ENCODE data around the gene PCDHGA8.
"Not testable (repeated sequence)": the region's sequence is repeated elsewhere in the genome, so short reads cannot be mapped to it uniquely, and the experiment has no call there.

The PCDHGA8 gene

DNA sequence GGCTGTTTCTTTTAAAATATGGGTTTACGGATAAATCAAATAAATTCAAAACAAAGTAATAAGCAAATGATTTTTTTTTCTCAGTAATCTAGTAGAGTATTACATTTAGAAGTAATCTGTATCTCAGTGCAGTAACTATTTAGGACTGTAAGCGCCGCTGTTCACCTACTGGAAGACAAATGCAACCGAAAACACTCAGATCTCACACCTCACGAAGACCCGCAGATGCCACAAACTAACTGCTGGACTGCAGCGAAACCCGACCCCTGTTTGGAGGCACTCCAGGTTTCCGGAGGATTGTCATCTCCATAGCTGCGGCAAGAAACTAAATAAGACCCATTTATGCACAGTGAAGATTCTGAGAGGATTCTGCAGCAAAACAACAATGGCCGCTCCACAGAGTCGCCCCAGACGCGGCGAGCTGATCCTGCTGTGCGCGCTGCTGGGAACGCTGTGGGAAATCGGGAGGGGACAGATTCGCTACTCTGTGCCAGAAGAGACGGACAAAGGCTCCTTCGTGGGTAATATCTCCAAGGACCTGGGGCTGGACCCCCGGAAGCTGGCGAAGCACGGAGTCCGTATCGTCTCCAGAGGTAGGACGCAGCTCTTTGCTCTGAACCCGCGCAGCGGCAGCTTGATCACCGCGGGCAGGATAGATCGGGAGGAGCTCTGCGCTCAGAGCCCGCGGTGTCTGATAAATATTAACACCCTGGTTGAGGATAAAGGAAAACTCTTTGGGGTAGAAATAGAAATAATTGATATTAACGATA lies at the start of gene PCDHGA8:
Gene PCDHGA8, plus strand, starts transcription at position 205 of the 770 bp plus-strand sequence. Its CDS starts 181 bp downstream, at position 386.
- TF ChIP-seq ZNF274 (IDR thresholded peaks at IDR 0.05; ENCODE audit: low read depth, low read length): no peak
- no peak within 1 kb of the TSS; the same call in 1 of the 2 replicates for H3K4me3 ChIP-seq (ENCODE audit: low read length)

GRCh38 chr5:141342773-141343172 lies 49.7 kb upstream of the PCDHGA8 start:
- no peak for TF ChIP-seq ZNF274 (IDR thresholded peaks at IDR 0.05; ENCODE audit: low read depth, low read length)
- no peak overlapping the region for H3K4me3 ChIP-seq (ENCODE audit: low read length)

- TF ChIP-seq ZNF274 (IDR thresholded peaks at IDR 0.05; ENCODE audit: low read depth, low read length): no peak
- peak within 1 kb of the TSS; percentile 64 for H3K4me3 ChIP-seq (ENCODE audit: low read length)
Observed at GRCh38 chr5:141343242-141343952, 49.0 kb upstream of the PCDHGA8 start, which contains the start of gene PCDHGA3. Gene PCDHGA3, plus strand, starts transcription at chr5:141343829. Its CDS starts 205 bp downstream, at chr5:141344034.

GRCh38 chr5:141343953-141344463 lies 48.4 kb upstream of the PCDHGA8 start:
- H3K4me3 ChIP-seq (ENCODE audit: low read length): peak overlapping the region; percentile 64
- no peak for TF ChIP-seq ZNF274 (IDR thresholded peaks at IDR 0.05; ENCODE audit: low read depth, low read length)

DNA sequence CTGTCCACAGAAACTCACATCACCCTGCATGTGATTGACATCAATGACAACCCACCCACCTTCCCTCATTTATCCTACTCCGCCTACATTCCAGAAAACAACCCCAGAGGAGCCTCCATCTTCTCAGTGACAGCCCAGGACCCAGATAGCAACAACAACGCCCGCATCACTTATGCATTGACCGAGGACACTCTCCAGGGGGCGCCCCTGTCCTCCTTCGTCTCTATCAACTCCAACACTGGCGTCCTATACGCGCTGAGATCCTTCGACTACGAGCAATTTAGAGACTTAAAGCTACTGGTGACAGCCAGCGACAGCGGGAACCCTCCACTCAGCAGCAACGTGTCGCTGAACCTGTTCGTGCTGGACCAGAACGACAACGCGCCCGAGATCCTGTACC lies 47.1 kb upstream of the PCDHGA8 start:
- no peak overlapping the region for H3K4me3 ChIP-seq (ENCODE audit: low read length)
- no peak for TF ChIP-seq ZNF274 (IDR thresholded peaks at IDR 0.05; ENCODE audit: low read depth, low read length)

- not testable (repeated sequence) for H3K4me3 ChIP-seq (ENCODE audit: low read length)
Observed at GRCh38 chr5:141346017-141346416, 46.4 kb upstream of the PCDHGA8 start.

GRCh38 chr5:141349917-141350619 lies 42.4 kb upstream of the PCDHGA8 start, which contains the start of gene PCDHGB1:
Gene PCDHGB1, plus strand, starts transcription at chr5:141350099. Its CDS starts 162 bp downstream, at chr5:141350261.
- peak within 1 kb of the TSS; percentile 36 for H3K4me3 ChIP-seq (ENCODE audit: low read length)
- TF ChIP-seq ZNF274 (IDR thresholded peaks at IDR 0.05; ENCODE audit: low read depth, low read length): no peak

- no peak overlapping the region for H3K4me3 ChIP-seq (ENCODE audit: low read length)
- no peak for TF ChIP-seq ZNF274 (IDR thresholded peaks at IDR 0.05; ENCODE audit: low read depth, low read length)
Observed at GRCh38 chr5:141351591-141351990, 40.8 kb upstream of the PCDHGA8 start.

- no peak for TF ChIP-seq ZNF274 (IDR thresholded peaks at IDR 0.05; ENCODE audit: low read depth, low read length)
Observed at GRCh38 chr5:141354900-141355469, 37.4 kb upstream of the PCDHGA8 start, which contains the start of gene PCDHGA4. Gene PCDHGA4, plus strand, starts transcription at chr5:141355021. Its CDS starts 87 bp downstream, at chr5:141355108.

GRCh38 chr5:141355641-141356040 lies 36.8 kb upstream of the PCDHGA8 start:
- H3K4me3 ChIP-seq (ENCODE audit: low read length): no peak overlapping the region
- no peak for TF ChIP-seq ZNF274 (IDR thresholded peaks at IDR 0.05; ENCODE audit: low read depth, low read length)

More at GRCh38 chr5:141354900-141355469, 37.4 kb upstream of the PCDHGA8 start, which contains the start of gene PCDHGA4:
- H3K4me3 ChIP-seq (ENCODE audit: low read length): peak within 1 kb of the TSS; percentile 35; the same call in 1 of the 2 replicates

DNA sequence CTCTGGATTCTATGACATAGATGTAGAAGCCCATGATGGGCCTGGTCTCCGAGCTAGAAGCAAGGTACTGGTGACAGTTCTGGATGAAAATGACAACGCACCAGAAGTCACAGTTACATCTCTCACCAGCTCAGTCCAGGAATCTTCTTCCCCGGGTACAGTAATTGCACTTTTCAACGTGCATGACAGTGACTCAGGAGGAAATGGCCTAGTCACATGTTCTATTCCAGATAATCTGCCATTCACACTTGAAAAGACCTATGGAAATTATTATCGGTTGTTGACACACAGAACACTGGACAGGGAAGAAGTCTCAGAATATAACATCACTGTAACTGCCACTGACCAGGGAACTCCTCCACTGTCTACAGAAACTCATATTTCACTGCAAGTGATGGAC lies 36.3 kb upstream of the PCDHGA8 start:
- TF ChIP-seq ZNF274 (IDR thresholded peaks at IDR 0.05; ENCODE audit: low read depth, low read length): no peak

GRCh38 chr5:141356950-141357349 lies 35.5 kb upstream of the PCDHGA8 start:
- no peak overlapping the region for H3K4me3 ChIP-seq (ENCODE audit: low read length)
- no peak for TF ChIP-seq ZNF274 (IDR thresholded peaks at IDR 0.05; ENCODE audit: low read depth, low read length)

More for the DNA sequence above, 36.3 kb upstream of the PCDHGA8 start:
- H3K4me3 ChIP-seq (ENCODE audit: low read length): no peak overlapping the region

DNA sequence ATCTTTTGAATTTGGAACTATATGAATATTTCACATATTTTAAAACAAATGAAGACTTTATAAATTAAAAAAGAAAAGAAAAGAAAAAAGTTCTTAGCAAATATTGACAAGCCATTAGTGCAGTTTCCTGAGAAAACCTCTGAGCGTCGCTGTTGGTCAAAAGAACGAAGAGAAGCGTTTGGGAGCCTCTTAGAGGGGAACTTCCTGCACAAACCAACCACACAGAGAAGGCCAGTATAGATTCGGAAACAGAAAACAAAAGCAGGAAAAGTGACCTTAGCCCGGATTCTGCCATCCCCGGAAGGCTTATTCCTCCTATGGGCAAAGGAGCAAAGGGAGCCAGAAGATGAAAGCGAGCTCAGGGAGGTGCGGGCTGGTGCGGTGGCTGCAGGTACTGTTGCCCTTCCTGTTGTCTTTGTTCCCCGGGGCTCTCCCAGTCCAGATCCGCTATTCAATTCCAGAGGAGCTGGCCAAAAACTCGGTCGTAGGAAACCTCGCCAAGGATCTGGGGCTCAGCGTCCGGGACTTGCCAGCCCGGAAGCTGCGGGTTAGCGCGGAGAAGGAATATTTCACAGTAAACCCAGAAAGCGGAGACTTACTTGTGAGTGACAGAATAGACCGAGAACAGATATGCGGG lies 32.5 kb upstream of the PCDHGA8 start, which contains the start of gene PCDHGB2:
Gene PCDHGB2, plus strand, starts transcription at position 205 of the 637 bp plus-strand sequence. Its CDS starts 142 bp downstream, at position 347.
- no peak for TF ChIP-seq ZNF274 (IDR thresholded peaks at IDR 0.05; ENCODE audit: low read depth, low read length)
- peak within 1 kb of the TSS; percentile 43; the same call in 1 of the 2 replicates for H3K4me3 ChIP-seq (ENCODE audit: low read length)
